HEK293 (cell line): ENCODE results near the gene NUP153.

Experiments used
- CTCF ChIA-PET: fragments of 350-600 bp; formaldehyde crosslinking; extraction: SDS; loops from one replicate; lab custom pipeline; 2021; ENCODE audit warnings: antibody characterized with exemption; lab: Yijun Ruan, JAX
- POLR2A ChIA-PET: fragments of 300-600 bp; formaldehyde crosslinking; extraction: SDS; loops from one replicate; lab custom pipeline; 2020; ENCODE audit warnings: antibody characterized with exemption, inconsistent platforms; lab: Yijun Ruan, JAX
- H3K27ac ChIP-seq: fragments of 200-500 bp; sonication (Bioruptor generic); 2 replicates; pipeline ENCODE4 v1.5.1; 2014; ENCODE audit warnings: low read depth, low read length, control low read depth, inconsistent platforms; ENCODE audit errors: extremely low read depth
- H3K36me3 ChIP-seq, 2 experiments: fragments of 200-500 bp in 1 of 2; sonication (Bioruptor generic) in 1 of 2; 1 replicate in 1 of 2; 2 replicates in 1 of 2; pipeline ENCODE4 v1.5.1; 2014 to 2017; ENCODE audit warnings: inconsistent platforms in 2 of 2, low read length in 2 of 2; ENCODE audit not compliant: control insufficient read depth in 2 of 2, insufficient read depth in 1 of 2
- H3K4me1 ChIP-seq: fragments of 200-500 bp; sonication (Bioruptor generic); 2 replicates; pipeline ENCODE4 v1.5.1; 2014; ENCODE audit warnings: mild to moderate bottlenecking, low read length, inconsistent platforms; ENCODE audit not compliant: control insufficient read depth, insufficient read depth
- H3K4me3 ChIP-seq: 2 replicates; pipeline ENCODE4 v1.5.1; 2011; ENCODE audit warnings: low read depth, mild to moderate bottlenecking, control low read depth, low read length, moderate library complexity
- H3K9me3 ChIP-seq: fragments of 200-500 bp; sonication (Bioruptor generic); 2 replicates; pipeline ENCODE4 v1.5.1; 2014; ENCODE audit warnings: low read depth, low read length, inconsistent platforms; ENCODE audit not compliant: control insufficient read depth, insufficient read depth
- GLIS2 ChIP-seq: fragments of 450-650 bp; formaldehyde crosslinking; IDR thresholded peaks from 2 replicates; pipeline ENCODE4 v1.5.1; 2016; ENCODE audit warnings: missing biosample characterization, missing genetic modification characterization
- KLF10 ChIP-seq: fragments of 450-650 bp; IDR thresholded peaks from 2 replicates; pipeline ENCODE4 v1.5.1; 2018; ENCODE audit warnings: missing biosample characterization, mild to moderate bottlenecking, missing genetic modification characterization
- KLF16 ChIP-seq: fragments of 450-650 bp; formaldehyde crosslinking; IDR thresholded peaks from 2 replicates; pipeline ENCODE4 v1.5.1; 2017; ENCODE audit warnings: missing biosample characterization, missing genetic modification characterization
- SCRT2 ChIP-seq: fragments of 450-650 bp; formaldehyde crosslinking; IDR thresholded peaks from 2 replicates; pipeline ENCODE4 v1.5.1; 2016; ENCODE audit warnings: missing biosample characterization, missing genetic modification characterization
- ZBTB11 ChIP-seq: fragments of 450-650 bp; formaldehyde crosslinking; conservative IDR thresholded peaks from 2 replicates; pipeline ENCODE4 v1.5.1; 2016; ENCODE audit warnings: low read depth, missing biosample characterization, missing genetic modification characterization
- ZBTB44 ChIP-seq: fragments of 450-650 bp; IDR thresholded peaks from 2 replicates; pipeline ENCODE4 v1.5.1; 2018; ENCODE audit warnings: missing biosample characterization, mild to moderate bottlenecking, missing genetic modification characterization
- ZFP3 ChIP-seq: fragments of 450-650 bp; formaldehyde crosslinking; IDR thresholded peaks from 2 replicates; pipeline ENCODE4 v1.5.1; 2016; ENCODE audit warnings: low read depth, missing biosample characterization, missing genetic modification characterization
- ZNF202 ChIP-seq: fragments of 450-650 bp; formaldehyde crosslinking; IDR thresholded peaks from 2 replicates; pipeline ENCODE4 v1.5.1; 2016; ENCODE audit warnings: missing biosample characterization, missing genetic modification characterization, borderline replicate concordance
- ZNF324 ChIP-seq: fragments of 450-650 bp; formaldehyde crosslinking; IDR thresholded peaks from 2 replicates; pipeline ENCODE4 v1.5.1; 2016; ENCODE audit warnings: missing biosample characterization, missing genetic modification characterization
- ZNF510 ChIP-seq: fragments of 450-650 bp; formaldehyde crosslinking; IDR thresholded peaks from 2 replicates; pipeline ENCODE4 v1.5.1; 2018; ENCODE audit warnings: mild to moderate bottlenecking, missing genetic modification characterization, missing biosample characterization; ENCODE audit not compliant: insufficient replicate concordance
- ZNF521 ChIP-seq: fragments of 450-650 bp; formaldehyde crosslinking; IDR thresholded peaks from 2 replicates; pipeline ENCODE4 v1.5.1; 2017; ENCODE audit warnings: missing biosample characterization, mild to moderate bottlenecking, missing genetic modification characterization
- ZNF670 ChIP-seq: fragments of 450-650 bp; formaldehyde crosslinking; IDR thresholded peaks from 2 replicates; pipeline ENCODE4 v1.5.1; 2016; ENCODE audit warnings: missing biosample characterization, missing genetic modification characterization, low read depth
- ZNF777 ChIP-seq: fragments of 450-650 bp; formaldehyde crosslinking; IDR thresholded peaks from 2 replicates; pipeline ENCODE4 v1.5.1; 2017; ENCODE audit warnings: missing biosample characterization, missing genetic modification characterization, borderline replicate concordance
- ZSCAN23 ChIP-seq: fragments of 450-650 bp; formaldehyde crosslinking; IDR thresholded peaks from 2 replicates; pipeline ENCODE4 v1.5.1; 2016; ENCODE audit warnings: missing biosample characterization, missing genetic modification characterization
- TF ChIP-seq, protein P1 (sequence below): fragments of 450-650 bp; formaldehyde crosslinking; IDR thresholded peaks from 2 replicates; pipeline ENCODE4 v1.5.1; 2016; ENCODE audit warnings: missing biosample characterization, missing genetic modification characterization
- TF ChIP-seq, protein P2 (sequence below): fragments of 450-650 bp; formaldehyde crosslinking; IDR thresholded peaks from 2 replicates; pipeline ENCODE4 v1.5.1; 2016; ENCODE audit warnings: missing biosample characterization, missing genetic modification characterization
- TF ChIP-seq, protein P3 (sequence below): fragments of 450-650 bp; formaldehyde crosslinking; IDR thresholded peaks from 2 replicates; pipeline ENCODE4 v1.5.1; 2016; ENCODE audit warnings: missing biosample characterization, missing genetic modification characterization, low read depth

The NUP153 gene

DNA sequence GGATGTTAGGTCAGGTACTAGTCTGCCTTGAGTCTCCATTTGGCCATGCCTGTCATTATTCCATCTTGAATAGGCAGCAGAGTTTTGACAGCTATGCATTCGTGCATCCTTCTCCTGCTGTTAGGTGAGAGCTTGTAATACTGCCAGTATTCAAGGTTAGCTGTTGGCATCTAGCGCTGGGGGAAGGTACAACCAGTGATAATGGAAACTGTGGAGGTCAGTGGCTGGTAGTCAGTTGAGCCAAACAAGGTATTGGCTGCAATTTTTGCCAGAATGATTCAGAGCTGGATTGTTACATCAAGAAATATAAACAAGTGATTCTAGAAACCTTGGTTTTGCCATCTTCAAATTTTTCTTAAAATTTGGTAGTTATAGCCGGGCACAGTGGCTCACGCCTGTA is 100.1 kb downstream of the NUP153 start (continued):
- TF ChIP-seq, protein P1, sequence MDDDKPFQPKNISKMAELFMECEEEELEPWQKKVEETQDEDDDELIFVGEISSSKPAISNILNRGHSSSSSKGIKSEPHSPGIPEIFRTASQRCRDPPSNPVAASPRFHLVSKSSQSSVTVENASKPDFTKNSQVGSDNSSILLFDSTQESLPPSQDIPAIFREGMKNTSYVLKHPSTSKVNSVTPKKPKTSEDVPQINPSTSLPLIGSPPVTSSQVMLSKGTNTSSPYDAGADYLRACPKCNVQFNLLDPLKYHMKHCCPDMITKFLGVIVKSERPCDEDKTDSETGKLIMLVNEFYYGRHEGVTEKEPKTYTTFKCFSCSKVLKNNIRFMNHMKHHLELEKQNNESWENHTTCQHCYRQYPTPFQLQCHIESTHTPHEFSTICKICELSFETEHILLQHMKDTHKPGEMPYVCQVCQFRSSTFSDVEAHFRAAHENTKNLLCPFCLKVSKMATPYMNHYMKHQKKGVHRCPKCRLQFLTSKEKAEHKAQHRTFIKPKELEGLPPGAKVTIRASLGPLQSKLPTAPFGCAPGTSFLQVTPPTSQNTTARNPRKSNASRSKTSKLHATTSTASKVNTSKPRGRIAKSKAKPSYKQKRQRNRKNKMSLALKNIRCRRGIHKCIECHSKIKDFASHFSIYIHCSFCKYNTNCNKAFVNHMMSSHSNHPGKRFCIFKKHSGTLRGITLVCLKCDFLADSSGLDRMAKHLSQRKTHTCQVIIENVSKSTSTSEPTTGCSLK (tag by site-specific recombination) = no peak
- TF ChIP-seq ZNF521 (tag by site-specific recombination) = no peak
- TF ChIP-seq ZSCAN23 (tag by site-specific recombination) = no peak
- no peak for TF ChIP-seq GLIS2 (tag by site-specific recombination)
- no peak for TF ChIP-seq SCRT2 (tag by site-specific recombination)
- no peak for TF ChIP-seq ZFP3 (tag by site-specific recombination)
- no peak for TF ChIP-seq ZNF324 (tag by site-specific recombination)

GRCh38 chr6:17602888-17603287 is 103.8 kb downstream of the NUP153 start:
- TF ChIP-seq ZBTB44 (tag by site-specific recombination) (no peak), ZNF510 (tag by site-specific recombination) (no peak), ZNF777 (tag by site-specific recombination) (no peak), ZBTB11 (tag by site-specific recombination) (no peak), KLF10 (tag by site-specific recombination) (no peak), ZNF202 (tag by site-specific recombination) (no peak), KLF16 (tag by site-specific recombination) (no peak), ZNF670 (tag by site-specific recombination) (no peak)
- TF ChIP-seq, protein P2, sequence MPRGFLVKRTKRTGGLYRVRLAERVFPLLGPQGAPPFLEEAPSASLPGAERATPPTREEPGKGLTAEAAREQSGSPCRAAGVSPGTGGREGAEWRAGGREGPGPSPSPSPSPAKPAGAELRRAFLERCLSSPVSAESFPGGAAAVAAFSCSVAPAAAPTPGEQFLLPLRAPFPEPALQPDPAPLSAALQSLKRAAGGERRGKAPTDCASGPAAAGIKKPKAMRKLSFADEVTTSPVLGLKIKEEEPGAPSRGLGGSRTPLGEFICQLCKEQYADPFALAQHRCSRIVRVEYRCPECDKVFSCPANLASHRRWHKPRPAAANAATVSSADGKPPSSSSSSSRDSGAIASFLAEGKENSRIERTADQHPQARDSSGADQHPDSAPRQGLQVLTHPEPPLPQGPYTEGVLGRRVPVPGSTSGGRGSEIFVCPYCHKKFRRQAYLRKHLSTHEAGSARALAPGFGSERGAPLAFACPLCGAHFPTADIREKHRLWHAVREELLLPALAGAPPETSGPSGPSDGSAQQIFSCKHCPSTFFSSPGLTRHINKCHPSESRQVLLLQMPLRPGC (tag by site-specific recombination) = no peak
- TF ChIP-seq, protein P3, sequence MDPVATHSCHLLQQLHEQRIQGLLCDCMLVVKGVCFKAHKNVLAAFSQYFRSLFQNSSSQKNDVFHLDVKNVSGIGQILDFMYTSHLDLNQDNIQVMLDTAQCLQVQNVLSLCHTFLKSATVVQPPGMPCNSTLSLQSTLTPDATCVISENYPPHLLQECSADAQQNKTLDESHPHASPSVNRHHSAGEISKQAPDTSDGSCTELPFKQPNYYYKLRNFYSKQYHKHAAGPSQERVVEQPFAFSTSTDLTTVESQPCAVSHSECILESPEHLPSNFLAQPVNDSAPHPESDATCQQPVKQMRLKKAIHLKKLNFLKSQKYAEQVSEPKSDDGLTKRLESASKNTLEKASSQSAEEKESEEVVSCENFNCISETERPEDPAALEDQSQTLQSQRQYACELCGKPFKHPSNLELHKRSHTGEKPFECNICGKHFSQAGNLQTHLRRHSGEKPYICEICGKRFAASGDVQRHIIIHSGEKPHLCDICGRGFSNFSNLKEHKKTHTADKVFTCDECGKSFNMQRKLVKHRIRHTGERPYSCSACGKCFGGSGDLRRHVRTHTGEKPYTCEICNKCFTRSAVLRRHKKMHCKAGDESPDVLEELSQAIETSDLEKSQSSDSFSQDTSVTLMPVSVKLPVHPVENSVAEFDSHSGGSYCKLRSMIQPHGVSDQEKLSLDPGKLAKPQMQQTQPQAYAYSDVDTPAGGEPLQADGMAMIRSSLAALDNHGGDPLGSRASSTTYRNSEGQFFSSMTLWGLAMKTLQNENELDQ (tag by site-specific recombination) = no peak
- Histone ChIP-seq H3K9me3 (no peaks in the 10 kb centered on the region), H3K36me3 (peaks cover 38 to 47% of the 10 kb centered on the region in 2 experiments), H3K4me1 (peaks cover 6% of the 10 kb centered on the region), H3K4me3 (no peak overlapping the region), H3K27ac (no peak overlapping the region)
- POLR2A ChIA-PET = interaction anchor here (0.5 kb wide), 1 partner anchor 11 kb away, joined by 5 read pairs; no protein-coding TSS in a partner anchor
- CTCF ChIA-PET = interaction anchor here (0.6 to 1.0 kb wide), 6 partner anchors 13 to 1630 kb away, joined by 3 read pairs; no protein-coding TSS in a partner anchor
